GM06990 (cell line): ENCODE results near the gene DNPH1.

Source experiments
- DNase-seq: peaks from one replicate; pipeline ENCODE4 v3.0.0-alpha.2; 2011; ENCODE audit not compliant: insufficient read length; ENCODE audit errors: extremely low read depth
- H3K27me3 ChIP-seq: replicated peaks from 2 replicates; pipeline ENCODE4 v1.6.0; 2011; ENCODE audit warnings: low read length; ENCODE audit not compliant: control insufficient read depth, insufficient read depth
- H3K36me3 ChIP-seq: 2 replicates; pipeline ENCODE4 v1.5.1; 2011; ENCODE audit warnings: low read length; ENCODE audit not compliant: control insufficient read depth, insufficient read depth
- H3K4me3 ChIP-seq: replicated peaks from 2 replicates; pipeline ENCODE4 v1.5.1; 2011; ENCODE audit warnings: low read depth, mild to moderate bottlenecking, control low read depth, low read length
- CTCF ChIP-seq: IDR thresholded peaks from 2 replicates; pipeline ENCODE4 v1.5.1; 2011; ENCODE audit warnings: low read length, control low read depth, mild to moderate bottlenecking, inconsistent platforms; ENCODE audit not compliant: insufficient read depth, poor library complexity, severe bottlenecking

DNPH1 gene

GRCh38 chr6:43207286-43207685 lies 22.0 kb downstream of the DNPH1 start:
- no peak for TF ChIP-seq CTCF
- Histone ChIP-seq H3K4me3 (no peak overlapping the region), H3K27me3 (no peaks in the 10 kb centered on the region), H3K36me3 (peaks cover 18% of the 10 kb centered on the region)
- no peak for DNase-seq

DNA sequence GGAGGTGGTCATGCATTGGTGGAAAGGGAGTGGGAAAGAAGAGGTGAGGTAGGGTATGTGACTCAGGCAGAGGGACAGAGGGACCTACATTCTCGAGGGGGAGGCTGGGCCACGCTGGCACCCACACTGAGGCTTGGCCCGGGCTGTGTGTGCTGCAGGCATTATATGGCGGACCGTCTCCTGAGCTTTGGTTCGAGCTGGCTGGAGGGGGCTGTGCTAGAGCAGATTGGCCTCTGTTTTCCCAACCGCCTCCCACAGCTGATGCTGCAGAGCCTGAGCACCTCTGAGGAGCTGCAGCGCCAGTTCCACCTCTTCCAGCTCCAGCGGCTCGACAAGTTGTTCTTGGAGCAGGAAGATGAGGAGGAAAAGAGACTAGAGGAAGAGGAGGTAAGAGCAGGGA lies 23.4 kb downstream of the DNPH1 start:
- no peak for TF ChIP-seq CTCF
- no peak for DNase-seq
- no peak overlapping the region for H3K4me3 ChIP-seq
- no peaks in the 10 kb centered on the region for H3K27me3 ChIP-seq
- peaks cover 21% of the 10 kb centered on the region for H3K36me3 ChIP-seq

- no peak for TF ChIP-seq CTCF
- Histone ChIP-seq H3K27me3 (no peaks in the 10 kb centered on the region), H3K4me3 (no peak overlapping the region), H3K36me3 (peaks cover 29% of the 10 kb centered on the region)
- no peak for DNase-seq
Observed at GRCh38 chr6:43204271-43205105, 24.8 kb downstream of the DNPH1 start.

DNA sequence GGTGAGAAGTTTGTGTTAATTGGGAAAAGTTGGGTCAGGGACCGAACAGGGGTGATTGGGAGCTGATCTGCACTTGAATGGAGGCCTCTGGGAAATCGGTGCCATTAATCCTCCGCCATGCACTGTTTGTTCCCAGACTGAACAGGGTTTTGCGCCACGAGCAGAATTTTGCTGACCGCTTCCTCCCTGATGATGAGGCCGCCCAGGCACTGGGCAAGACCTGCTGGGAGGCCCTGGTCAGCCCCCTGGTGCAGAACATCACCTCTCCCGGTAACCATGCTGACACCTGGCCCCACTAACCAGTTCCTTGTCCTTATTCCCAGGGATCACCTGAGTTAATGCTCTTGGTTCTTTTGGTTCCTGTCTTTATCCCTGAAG lies 25.6 kb downstream of the DNPH1 start:
- no peak overlapping the region for H3K4me3 ChIP-seq
- DNase-seq: no peak
- no peak for TF ChIP-seq CTCF
- H3K27me3 ChIP-seq: no peaks in the 10 kb centered on the region
- H3K36me3 ChIP-seq: peaks cover 30% of the 10 kb centered on the region

DNA sequence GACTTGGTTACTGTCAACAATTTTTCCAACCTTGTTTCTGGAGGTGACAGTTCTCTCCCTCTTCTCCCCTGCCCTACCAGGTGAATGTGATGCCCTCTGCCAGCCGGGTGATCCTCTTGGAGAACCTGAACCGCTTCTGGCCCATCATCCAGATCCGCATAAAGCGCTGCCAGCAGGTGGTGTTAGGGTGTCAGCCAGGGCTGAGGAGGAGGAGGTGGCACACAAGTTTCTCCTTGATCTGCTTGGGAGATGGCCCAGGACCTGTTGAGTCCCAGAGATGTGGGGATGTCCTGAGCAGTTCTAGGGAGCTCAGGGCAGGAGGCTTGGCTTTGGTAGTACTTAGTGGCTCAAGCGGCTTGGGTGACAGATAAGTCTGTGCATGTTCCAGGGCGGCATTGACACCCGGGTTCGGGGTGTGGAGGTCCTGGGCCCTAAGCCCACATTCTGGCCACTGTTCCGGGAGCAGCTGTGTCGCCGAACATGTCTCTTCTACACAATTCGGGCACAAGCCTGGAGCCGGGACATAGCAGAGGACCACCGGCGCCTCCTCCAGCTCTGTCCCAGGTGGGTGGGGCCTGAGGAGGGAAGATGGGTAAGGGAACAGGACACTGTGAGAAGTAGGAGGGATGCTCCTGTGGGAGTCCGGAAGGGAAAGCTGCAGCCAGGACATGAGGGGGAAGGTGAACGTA lies 26.1 kb downstream of the DNPH1 start:
- no peak overlapping the region for H3K4me3 ChIP-seq
- TF ChIP-seq CTCF: no peak
- no peaks in the 10 kb centered on the region for H3K27me3 ChIP-seq
- DNase-seq: no peak
- peaks cover 33% of the 10 kb centered on the region for H3K36me3 ChIP-seq
